Heart left ventricle (tissue), 13 donors: ENCODE results near the gene STRBP.

Experiments used
- CTCF ChIP-seq, 12 donors: fragments of 200-600 bp; sonication (generic) in 4 of 12; IDR thresholded peaks; one replicate each; pipeline versions ENCODE4 v1.5.0 to v1.8.0; 2018 to 2022; ENCODE audit warnings: antibody characterized with exemption in 12 of 12, mild to moderate bottlenecking in 5 of 12
- POLR2A ChIP-seq, 2 donors: fragments of 450-650 bp; IDR thresholded peaks; one replicate each; pipeline ENCODE4 v1.6.1; 2017; ENCODE audit warnings: antibody characterized with exemption in 2 of 2, mild to moderate bottlenecking in 2 of 2, moderate library complexity in 2 of 2
- donor health status: ischemic (EF 13 %, LVEDD 7.1; RV severe dilation, severe dysfunction).
- donor health status: DM: no; HTN: yes; CAD: no.
- donor health status: DM: no; HTN: no; CAD: no.
- donor health status: ischemic (EF 25% LVEDD 6.9; RV normal size, moderate dysfunction).
- donor health status: ischemic (EF 25% LVEDD 5.7; RV mildly dilated, moderate dysfunction).
- donor health status: ischemic (EF 35%, LVEDD 5.7; RV mildly dilated, moderate dysfunction).
- donor health status: nonischemic (EF 11% LVEDD 7.7; RV severe dilation, severe dysfunction).
- donor health status: DM: yes; HTN: yes; CAD: no.
- donor health status: PGD.
- donor health status: ischemic (EF 29% LVEDD 5.4; RV normal size, mild dysfunction).
- donor health status: nonischemic (EF 23%, LVEDD 6.1; RV moderate dilation, normal function).

- TF ChIP-seq POLR2A (IDR thresholded peaks at IDR 0.05): no peak
- TF ChIP-seq CTCF (IDR thresholded peaks at IDR 0.05): no peak
These were observed 36.1 kb downstream of the STRBP start for GRCh38 chr9:123232332-123232731.
